H9 (cell line): Measurements from ENCODE around the gene F2. TPM values are rescaled to one million over a fixed set of nuclear protein-coding genes. Genes with fewer than 3 reads are reported as not detected.
A peak's percentile ranks its signal among the peaks of the same experiment; 100 is the strongest.

Source experiments
- DNase-seq: peaks from one replicate; pipeline ENCODE4 v3.0.0-alpha.2; 2017
- H2AFZ ChIP-seq: one replicate; pipeline ENCODE4 v1.6.1; 2013; ENCODE audit warnings: mild to moderate bottlenecking, low read length, control low read depth, moderate library complexity
- H2AK5ac ChIP-seq: 2 replicates; pipeline ENCODE4 v1.6.1; 2013; ENCODE audit warnings: low read length, control low read depth, mixed read lengths; ENCODE audit not compliant: insufficient read length
- H2BK120ac ChIP-seq: one replicate; pipeline ENCODE4 v1.6.1; 2013; ENCODE audit warnings: low read depth, mild to moderate bottlenecking, low read length, control low read depth, inconsistent platforms; ENCODE audit not compliant: poor library complexity, severe bottlenecking
- H2BK12ac ChIP-seq: 2 replicates; pipeline ENCODE4 v1.6.1; 2013; ENCODE audit warnings: low read length, control low read depth, mixed read lengths, low read depth; ENCODE audit not compliant: insufficient read length
- H2BK15ac ChIP-seq: 2 replicates; pipeline ENCODE4 v1.6.1; 2013; ENCODE audit warnings: low read depth, low read length, control low read depth
- H2BK20ac ChIP-seq: one replicate; pipeline ENCODE4 v1.6.1; 2013; ENCODE audit warnings: low read depth, mild to moderate bottlenecking, low read length, control low read depth, inconsistent platforms; ENCODE audit not compliant: poor library complexity, severe bottlenecking
- H2BK5ac ChIP-seq: 2 replicates; pipeline ENCODE4 v1.6.1; 2013; ENCODE audit warnings: low read length, control low read depth, mixed read lengths; ENCODE audit not compliant: insufficient read length
- H3K14ac ChIP-seq: 2 replicates; pipeline ENCODE4 v1.6.1; 2013; ENCODE audit warnings: low read length, control low read depth; ENCODE audit not compliant: insufficient read depth
- H3K18ac ChIP-seq: 2 replicates; pipeline ENCODE4 v1.6.1; 2013; ENCODE audit warnings: low read depth, mild to moderate bottlenecking, mixed read lengths, low read length, control low read depth; ENCODE audit not compliant: insufficient read length
- H3K23ac ChIP-seq: 2 replicates; pipeline ENCODE4 v1.6.1; 2013; ENCODE audit warnings: low read length, control low read depth, mixed read lengths, low read depth; ENCODE audit not compliant: insufficient read length
- H3K23me2 ChIP-seq: 2 replicates; pipeline ENCODE4 v1.6.1; 2013; ENCODE audit warnings: low read depth, mild to moderate bottlenecking, mixed read lengths, low read length, control low read depth; ENCODE audit not compliant: insufficient read length, poor library complexity, severe bottlenecking
- H3K27ac ChIP-seq: 2 replicates; pipeline ENCODE4 v1.5.1; 2013; ENCODE audit warnings: low read length, control low read depth, mixed read lengths, low read depth; ENCODE audit not compliant: insufficient read length
- H3K27me3 ChIP-seq: 2 replicates; pipeline ENCODE4 v1.6.1; 2013; ENCODE audit warnings: low read length, control low read depth, inconsistent platforms; ENCODE audit not compliant: insufficient read depth
- H3K4ac ChIP-seq: 2 replicates; pipeline ENCODE4 v1.6.1; 2013; ENCODE audit warnings: low read depth, mild to moderate bottlenecking, control low read depth, inconsistent platforms, low read length, moderate library complexity
- H3K4me1 ChIP-seq: 2 replicates; pipeline ENCODE4 v1.6.1; 2013; ENCODE audit warnings: low read length, control low read depth, inconsistent platforms; ENCODE audit not compliant: insufficient read depth
- H3K4me2 ChIP-seq: 2 replicates; pipeline ENCODE4 v1.6.1; 2013; ENCODE audit warnings: low read length, control low read depth, mixed read lengths; ENCODE audit not compliant: insufficient read length, insufficient read depth
- H3K56ac ChIP-seq: 2 replicates; pipeline ENCODE4 v1.6.1; 2013; ENCODE audit warnings: low read depth, mild to moderate bottlenecking, mixed read lengths, low read length, control low read depth; ENCODE audit not compliant: insufficient read length
- H3K79me1 ChIP-seq: 2 replicates; pipeline ENCODE4 v1.6.1; 2013; ENCODE audit warnings: low read depth, mild to moderate bottlenecking, moderate library complexity, low read length, control low read depth, inconsistent platforms; ENCODE audit not compliant: insufficient read depth, poor library complexity, severe bottlenecking
- H3K79me2 ChIP-seq: 2 replicates; pipeline ENCODE4 v1.6.1; 2013; ENCODE audit warnings: low read length, control low read depth, inconsistent platforms; ENCODE audit not compliant: insufficient read depth
- H3K9ac ChIP-seq: 2 replicates; pipeline ENCODE4 v1.6.1; 2013; ENCODE audit warnings: low read length, control low read depth, mixed read lengths; ENCODE audit not compliant: insufficient read length; ENCODE audit errors: extremely low read depth
- H3K9me3 ChIP-seq: one replicate; pipeline ENCODE4 v1.6.1; 2013; ENCODE audit warnings: low read depth, low read length, inconsistent platforms; ENCODE audit not compliant: control insufficient read depth
- H3T11ph ChIP-seq: one replicate; pipeline ENCODE4 v1.6.1; 2013; ENCODE audit warnings: mild to moderate bottlenecking, low read length, control low read depth, inconsistent platforms
- H4K20me1 ChIP-seq: one replicate; pipeline ENCODE4 v1.6.1; 2013; ENCODE audit not compliant: control insufficient read depth, insufficient read length, insufficient read depth
- H4K5ac ChIP-seq: 2 replicates; pipeline ENCODE4 v1.6.1; 2013; ENCODE audit warnings: low read depth, mild to moderate bottlenecking, mixed read lengths, low read length, control low read depth; ENCODE audit not compliant: insufficient read length
- H4K8ac ChIP-seq: replicated peaks from 2 replicates; pipeline ENCODE4 v1.6.1; 2013; ENCODE audit warnings: low read length, control low read depth, mixed read lengths, low read depth; ENCODE audit not compliant: insufficient read length
- H4K91ac ChIP-seq: 2 replicates; pipeline ENCODE4 v1.6.1; 2013; ENCODE audit warnings: low read depth, mild to moderate bottlenecking, moderate library complexity, mixed read lengths, low read length, control low read depth; ENCODE audit not compliant: insufficient read length
- H3K27ac Mint-ChIP-seq, 3 experiments: 2 replicates in 2 of 3; 3 replicates in 1 of 3; pipeline ENCODE4 v1.8.0; 2020 to 2021; ENCODE audit warnings: mixed read lengths in 3 of 3, mild to moderate bottlenecking in 1 of 3, moderate library complexity in 1 of 3
- H3K27me3 Mint-ChIP-seq: 2 replicates; pipeline ENCODE4 v1.8.0; 2021; ENCODE audit warnings: low read depth, mild to moderate bottlenecking, moderate library complexity, mixed read lengths
- H3K36me3 Mint-ChIP-seq, 3 experiments: 2 replicates in 2 of 3; 3 replicates in 1 of 3; pipeline ENCODE4 v1.8.0; 2020 to 2021; ENCODE audit warnings: low read depth in 3 of 3, mixed read lengths in 3 of 3; ENCODE audit not compliant: insufficient read depth in 1 of 3
- H3K4me1 Mint-ChIP-seq, 2 experiments: 2 replicates each; pipeline ENCODE4 v1.8.0; 2020; ENCODE audit warnings: mixed read lengths in 2 of 2
- H3K4me3 Mint-ChIP-seq, 2 experiments: 2 replicates in 1 of 2; 3 replicates in 1 of 2; pipeline ENCODE4 v1.8.0; 2020 to 2021; ENCODE audit warnings: mild to moderate bottlenecking in 2 of 2, mixed read lengths in 2 of 2, moderate library complexity in 1 of 2
- H3K9me3 Mint-ChIP-seq, 2 experiments: 2 replicates in 1 of 2; 3 replicates in 1 of 2; pipeline ENCODE4 v1.8.0; 2020; ENCODE audit warnings: mild to moderate bottlenecking in 2 of 2, mixed read lengths in 2 of 2, moderate library complexity in 1 of 2
- CTCF ChIP-seq: fragments of 200-600 bp; sonication (generic); conservative IDR thresholded peaks from 3 replicates; pipeline ENCODE4 v1.8.0; 2021; ENCODE audit warnings: antibody characterized with exemption, mild to moderate bottlenecking
- WGBS: extraction: QIAGEN DNeasy Blood & Tissue Kit; methylation state at CpG from one replicate; pipeline ENCODE4 v1.1.7; 2013; ENCODE audit warnings: missing lambda C conversion rate, low lambda C conversion rate, mixed read lengths; ENCODE audit not compliant: insufficient read length; ENCODE audit errors: extremely low coverage; 5-methylcytosine and 5-hydroxymethylcytosine counted together
- total RNA-seq: library from RNA; stranded (reverse); gene quantifications from 2 replicates; pipeline ENCODE4 v1.2.1, GENCODE V29; 2021

F2 gene
- total RNA-seq, 1 experiment from 2014 or later = not detected

- H2BK15ac ChIP-seq = no peak overlapping the region
- no peak overlapping the region for H2AK5ac ChIP-seq
- no peak overlapping the region for H2BK12ac ChIP-seq
- H3K14ac ChIP-seq = no peak overlapping the region
- no peaks in the 10 kb centered on the region for H3K36me3 Mint-ChIP-seq
- H3K9me3 ChIP-seq = no peaks in the 10 kb centered on the region
- no peak overlapping the region for H2BK5ac ChIP-seq
- no peak overlapping the region for H2BK20ac ChIP-seq
- no peak overlapping the region for H3K18ac ChIP-seq
- no peak overlapping the region for H3K9ac ChIP-seq
- no peak overlapping the region for H3T11ph ChIP-seq
- DNase-seq = no peak
- H3K79me1 ChIP-seq = no peaks in the 10 kb centered on the region
- H3K4ac ChIP-seq = no peak overlapping the region
- no peak overlapping the region for H4K91ac ChIP-seq
- no peak for TF ChIP-seq CTCF
- no peak overlapping the region for H4K8ac ChIP-seq
- H3K4me1 Mint-ChIP-seq = peaks cover 9 to 15% of the 10 kb centered on the region in 2 experiments
- H3K9me3 Mint-ChIP-seq = no peaks in the 10 kb centered on the region
- H3K27me3 ChIP-seq = no peaks in the 10 kb centered on the region
- H3K27ac ChIP-seq = no peak overlapping the region
- no peaks in the 10 kb centered on the region for H3K79me2 ChIP-seq
- no peak overlapping the region for H3K4me3 Mint-ChIP-seq
- H3K23me2 ChIP-seq = no peaks in the 10 kb centered on the region
- H4K5ac ChIP-seq = no peak overlapping the region
- no peak overlapping the region for H3K56ac ChIP-seq
- WGBS = no CpG with 5 or more reads among the region's 8 CpGs
- peak overlapping the region; percentile 66 to 94 (median 83); a peak in 5 of 7 replicates for H3K27ac Mint-ChIP-seq
- H2AFZ ChIP-seq = no peak overlapping the region
- no peaks in the 10 kb centered on the region; the same call in 1 of the 2 replicates for H3K27me3 Mint-ChIP-seq
- 0 out of 2 replicates have a peak, but pooled peaks cover 3% of the 10 kb centered on the region for H3K4me1 ChIP-seq
- no peak overlapping the region for H2BK120ac ChIP-seq
- H3K4me2 ChIP-seq = no peak overlapping the region
- no peak overlapping the region for H3K23ac ChIP-seq
- no peaks in the 10 kb centered on the region for H4K20me1 ChIP-seq
Measured at GRCh38 chr11:46724088-46724487, 5.1 kb downstream of the F2 start.
